HFFc6 (cell line): ENCODE results near the gene KCNMB2. TPM values are rescaled to one million over a fixed set of nuclear protein-coding genes. Genes with fewer than 3 reads are reported as not detected.
A peak's percentile ranks its signal among the peaks of the same experiment; 100 is the strongest.

ENCODE experiments used
- DNase-seq: peaks from one replicate; pipeline ENCODE4 v3.0.0-alpha.2; 2018
- H3K27ac Mint-ChIP-seq: 2 replicates; pipeline ENCODE4 v1.8.0; 2020; ENCODE audit warnings: mild to moderate bottlenecking, mixed read lengths
- H3K27me3 Mint-ChIP-seq: 2 replicates; pipeline ENCODE4 v1.8.0; 2021; ENCODE audit warnings: mild to moderate bottlenecking, moderate library complexity, mixed read lengths; ENCODE audit not compliant: insufficient read depth
- H3K36me3 Mint-ChIP-seq: 2 replicates; pipeline ENCODE4 v1.8.0; 2021; ENCODE audit warnings: low read depth, mixed read lengths
- H3K4me1 Mint-ChIP-seq: 2 replicates; pipeline ENCODE4 v1.8.0; 2020; ENCODE audit warnings: low read depth, mixed read lengths
- H3K4me3 Mint-ChIP-seq: 2 replicates; pipeline ENCODE4 v1.8.0; 2020; ENCODE audit warnings: mild to moderate bottlenecking, moderate library complexity, mixed read lengths
- H3K9me3 Mint-ChIP-seq: 2 replicates; pipeline ENCODE4 v1.8.0; 2020; ENCODE audit warnings: mild to moderate bottlenecking, mixed read lengths
- CTCF ChIP-seq: fragments of 200-600 bp; sonication (generic); IDR thresholded peaks from 2 replicates; pipeline ENCODE4 v1.5.0; 2021; ENCODE audit warnings: antibody characterized with exemption, mild to moderate bottlenecking
- long read RNA-seq: library from polyadenylated mRNA; unstranded; transcript quantifications from one replicate; pipeline ENCODE4 v2.0.0, GENCODE V29; 2019
- total RNA-seq, 6 experiments: library from RNA; stranded (reverse); fragmentation: NEBNext Ultra II Directional; extraction: Animal tissue kit (Norgen Biotek cat#: 25700); gene quantifications; 2 replicates in 1 of 6; 3 replicates in 5 of 6; pipeline ENCODE4 v1.2.3, GENCODE V29; 2021

Gene KCNMB2
- not detected for total RNA-seq
- long read RNA-seq: 0 reads

DNA sequence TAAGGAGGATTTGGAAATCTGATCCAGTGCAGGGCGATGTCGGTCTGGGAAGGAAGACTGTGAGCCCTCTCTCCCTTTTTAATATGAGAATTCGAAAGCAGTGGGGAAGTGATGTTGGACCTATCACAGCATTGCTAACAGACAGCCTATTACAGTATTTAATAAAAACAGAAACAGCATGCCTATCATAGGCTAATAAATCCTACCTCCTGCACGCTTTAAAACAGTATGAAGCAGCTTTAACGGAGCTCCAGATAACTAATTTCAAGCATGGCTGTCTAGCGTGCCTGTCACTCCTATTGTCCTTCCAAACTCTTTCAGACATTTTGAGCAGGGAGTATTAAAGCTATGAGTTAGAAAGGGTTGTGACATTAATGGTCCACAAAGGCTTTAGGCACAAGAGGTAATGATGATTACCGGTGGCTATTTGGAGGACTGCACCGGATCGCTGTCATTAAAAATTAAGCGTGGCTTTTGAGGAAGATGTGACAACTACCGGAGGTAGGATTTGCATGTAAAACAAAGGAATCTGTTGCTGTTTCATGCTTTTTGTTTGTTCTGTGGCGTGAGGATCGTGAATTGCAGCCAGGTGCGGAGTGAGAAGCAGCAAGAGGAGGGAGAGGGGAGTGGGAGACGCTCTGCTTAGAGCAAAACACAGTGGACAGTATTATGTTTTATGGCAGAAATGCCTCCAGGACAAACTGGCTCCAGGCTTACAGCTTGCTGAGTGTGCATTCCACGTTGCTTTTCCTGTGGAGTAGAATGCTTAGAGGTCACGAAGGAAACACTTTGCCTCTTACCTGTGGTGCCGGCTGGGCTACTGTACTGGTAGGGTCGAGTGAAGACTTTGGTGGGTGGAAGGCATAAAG is at the start of gene KCNMB2:
KCNMB2 (plus strand) TSS at position 226 of the 869 bp plus-strand sequence.
- Mint-ChIP-seq H3K27ac (no peak within 1 kb of the TSS), H3K4me1 (no peaks in the 10 kb centered on the region), H3K4me3 (0 out of 2 replicates have a peak within 1 kb of the TSS, but pooled peaks have one; percentile 4), H3K9me3 (peaks cover 7% of the 10 kb centered on the region), H3K36me3 (no peaks in the 10 kb centered on the region), H3K27me3 (peaks cover 4% of the 10 kb centered on the region; the same call in 1 of the 2 replicates)
- no peak for DNase-seq
- TF ChIP-seq CTCF: no peak

GRCh38 chr3:178486903-178487302 is 49.3 kb upstream of the KCNMB2 start:
- no peak for TF ChIP-seq CTCF
- no peak overlapping the region for H3K27ac Mint-ChIP-seq
- DNase-seq: no peak
- peaks cover 18% of the 10 kb centered on the region for H3K9me3 Mint-ChIP-seq
- H3K36me3 Mint-ChIP-seq: no peaks in the 10 kb centered on the region
- no peak overlapping the region for H3K4me3 Mint-ChIP-seq
- H3K4me1 Mint-ChIP-seq: no peaks in the 10 kb centered on the region
- no peaks in the 10 kb centered on the region; the same call in 1 of the 2 replicates for H3K27me3 Mint-ChIP-seq

DNA sequence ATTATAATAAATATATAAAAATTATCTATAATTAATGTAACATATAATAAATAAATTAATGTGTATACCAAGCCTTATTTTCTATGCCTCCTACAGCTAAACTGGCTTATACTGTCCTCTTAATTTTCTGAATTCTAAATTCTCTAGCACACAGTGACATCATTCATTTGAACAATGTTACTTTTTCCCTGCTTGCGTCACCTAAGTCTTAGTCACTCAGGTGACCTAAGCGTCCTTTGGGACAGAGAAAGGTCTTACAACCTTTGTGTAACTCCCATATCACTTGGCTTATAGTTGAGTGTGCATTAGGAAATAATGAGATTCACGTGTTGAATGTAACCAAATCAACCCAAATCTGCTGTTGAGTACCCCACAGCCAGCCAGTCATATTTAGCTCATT is 48.5 kb upstream of the KCNMB2 start:
- no peak for DNase-seq
- no peak overlapping the region for H3K4me3 Mint-ChIP-seq
- H3K27ac Mint-ChIP-seq: no peak overlapping the region
- H3K9me3 Mint-ChIP-seq: peaks cover 18% of the 10 kb centered on the region
- no peaks in the 10 kb centered on the region for H3K4me1 Mint-ChIP-seq
- TF ChIP-seq CTCF: no peak
- H3K36me3 Mint-ChIP-seq: no peaks in the 10 kb centered on the region
- H3K27me3 Mint-ChIP-seq: no peaks in the 10 kb centered on the region; the same call in 1 of the 2 replicates

DNA sequence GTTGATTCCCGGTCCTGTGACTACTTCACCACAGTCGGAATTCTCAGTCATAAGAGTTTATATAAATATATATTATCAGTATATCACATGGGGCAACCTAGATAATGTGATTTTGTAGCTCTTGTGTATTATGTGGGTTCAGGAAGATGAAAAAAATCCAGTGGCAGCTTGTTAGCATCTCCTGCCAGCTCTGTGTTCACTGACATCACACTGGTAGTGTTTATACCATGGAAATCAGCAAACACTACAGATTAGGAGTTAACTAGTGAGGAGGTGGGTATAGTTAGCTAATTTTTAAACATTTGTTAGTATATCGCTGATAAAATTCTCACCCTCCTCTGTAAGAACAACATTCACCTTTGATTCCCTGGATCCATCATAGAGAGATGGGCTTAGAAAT is 44.5 kb upstream of the KCNMB2 start:
- Mint-ChIP-seq H3K4me3 (no peak overlapping the region), H3K4me1 (no peaks in the 10 kb centered on the region), H3K9me3 (peaks cover 20% of the 10 kb centered on the region), H3K27ac (no peak overlapping the region), H3K27me3 (no peaks in the 10 kb centered on the region; the same call in 1 of the 2 replicates), H3K36me3 (no peaks in the 10 kb centered on the region)
- no peak for TF ChIP-seq CTCF
- DNase-seq: no peak

DNA sequence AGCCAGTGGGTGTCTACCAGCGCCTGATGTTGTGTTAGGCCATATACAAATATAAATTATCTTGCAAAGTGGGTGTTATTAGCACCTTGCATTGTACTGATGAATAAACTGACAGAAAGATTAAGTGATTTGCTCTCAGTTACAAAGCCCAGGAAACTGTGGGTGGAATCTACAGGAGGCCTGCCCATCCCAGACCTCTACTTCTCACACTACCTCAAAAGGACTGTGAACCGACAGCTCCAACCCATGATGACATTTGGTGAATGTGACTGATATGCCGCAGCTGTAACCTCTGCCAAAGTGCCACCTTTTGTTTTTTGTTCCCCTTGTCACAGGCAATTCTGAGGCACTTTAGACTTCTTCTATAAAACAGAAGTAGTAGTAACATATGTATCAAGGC is 43.7 kb upstream of the KCNMB2 start:
- Mint-ChIP-seq H3K4me1 (no peaks in the 10 kb centered on the region), H3K4me3 (no peak overlapping the region), H3K9me3 (peaks cover 20% of the 10 kb centered on the region), H3K36me3 (no peaks in the 10 kb centered on the region), H3K27me3 (no peaks in the 10 kb centered on the region; the same call in 1 of the 2 replicates), H3K27ac (no peak overlapping the region)
- no peak for TF ChIP-seq CTCF
- DNase-seq: no peak
